ENCODE results near the gene NABP1. TPM values are rescaled to one million over a fixed set of nuclear protein-coding genes. Genes with fewer than 3 reads are reported as not detected.

The NABP1 gene
- total RNA-seq, 1 donor from 2014 or later = 3.3 TPM

DNA sequence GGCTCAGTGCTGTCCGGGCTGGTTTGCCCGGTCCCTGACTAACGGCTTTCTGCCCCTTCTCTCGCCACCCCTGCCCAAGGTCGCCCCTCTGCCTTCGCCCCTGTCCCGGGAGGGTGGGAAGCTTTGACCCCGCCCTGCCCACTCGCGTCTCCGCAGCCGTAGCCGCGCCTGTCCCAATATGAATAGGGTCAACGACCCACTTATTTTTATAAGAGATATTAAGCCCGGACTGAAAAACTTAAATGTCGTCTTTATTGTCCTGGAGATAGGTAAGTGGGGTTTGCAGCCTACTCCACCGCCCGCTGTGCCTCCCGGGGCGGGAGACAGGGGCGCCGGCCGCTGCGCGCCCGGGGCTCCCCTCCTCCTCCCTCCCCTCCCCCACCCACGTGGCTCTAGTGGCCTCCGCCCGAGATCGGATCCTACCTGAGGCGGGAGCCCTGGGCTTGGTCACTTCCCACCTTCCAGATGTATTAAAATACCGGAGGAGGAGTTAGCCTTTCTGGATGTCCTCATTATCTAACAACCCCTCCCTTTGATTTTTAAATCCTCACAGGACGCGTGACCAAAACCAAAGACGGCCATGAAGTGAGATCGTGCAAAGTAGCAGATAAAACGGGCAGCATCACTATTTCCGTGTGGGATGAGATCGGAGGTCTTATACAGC, 633 bp downstream of the NABP1 start:
- DNase-seq (ENCODE audit: low spot score in 2 of 2) = peak in 1 of 2 donors; percentile 26
- no peak for FAIRE-seq

DNA sequence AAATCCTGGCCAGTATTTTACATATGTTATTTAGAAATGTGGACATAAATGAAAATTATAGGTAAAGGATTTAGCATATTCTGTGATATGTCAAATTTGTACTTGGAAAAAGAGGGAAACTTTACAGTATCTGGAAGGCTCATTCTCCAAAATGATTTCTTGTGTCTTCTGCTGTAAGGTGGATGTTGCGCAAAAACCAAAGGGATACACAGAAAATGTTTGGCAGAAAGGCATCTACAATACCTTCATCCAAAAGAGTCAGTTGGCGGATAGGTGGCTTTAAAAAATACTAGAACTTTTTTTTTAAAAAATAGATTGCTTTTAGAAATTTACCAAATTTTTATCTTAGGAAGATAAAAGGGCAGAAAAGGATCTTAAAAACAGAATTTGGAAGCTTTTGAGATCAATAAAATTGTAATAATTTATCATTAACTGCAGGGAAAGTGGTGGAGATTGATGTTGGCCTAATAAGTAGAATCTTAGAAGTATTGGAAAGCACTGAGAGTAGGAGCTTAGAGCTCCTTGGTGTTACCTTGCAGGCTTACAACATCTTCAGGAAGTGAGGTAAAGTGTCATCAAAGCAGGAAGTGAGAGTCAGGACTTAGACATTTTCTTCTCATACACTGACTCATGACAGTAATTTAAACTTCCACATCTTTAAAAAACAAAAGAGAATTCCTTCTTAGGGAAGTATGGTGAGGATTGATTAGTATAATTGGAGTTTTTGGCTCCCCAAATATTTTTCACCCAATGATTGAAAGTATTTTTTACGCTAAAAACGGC, 2.1 kb downstream of the NABP1 start:
- FAIRE-seq (no peak), DNase-seq (ENCODE audit: low spot score in 2 of 2) (no peak)

DNA sequence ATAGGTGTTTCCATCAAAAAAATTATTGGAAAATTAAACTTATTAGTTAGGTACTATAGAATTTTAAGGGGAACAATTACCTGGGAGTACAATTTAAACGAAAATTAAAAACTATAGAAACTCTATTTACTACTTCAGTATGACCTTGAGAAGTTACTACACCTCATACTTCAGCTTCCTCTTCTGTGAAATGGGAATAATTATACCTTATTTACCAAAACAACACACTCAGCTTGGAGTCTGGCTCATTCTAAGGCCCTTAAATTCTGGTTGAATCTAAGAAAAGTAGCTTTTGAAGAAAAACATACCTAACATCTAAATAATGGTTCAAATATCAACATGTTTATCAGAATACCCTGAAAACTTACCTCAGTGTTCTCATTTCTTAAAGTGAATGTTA, 2.7 kb downstream of the NABP1 start:
- no peak for DNase-seq (ENCODE audit: low spot score in 2 of 2)
- no peak for FAIRE-seq

DNA sequence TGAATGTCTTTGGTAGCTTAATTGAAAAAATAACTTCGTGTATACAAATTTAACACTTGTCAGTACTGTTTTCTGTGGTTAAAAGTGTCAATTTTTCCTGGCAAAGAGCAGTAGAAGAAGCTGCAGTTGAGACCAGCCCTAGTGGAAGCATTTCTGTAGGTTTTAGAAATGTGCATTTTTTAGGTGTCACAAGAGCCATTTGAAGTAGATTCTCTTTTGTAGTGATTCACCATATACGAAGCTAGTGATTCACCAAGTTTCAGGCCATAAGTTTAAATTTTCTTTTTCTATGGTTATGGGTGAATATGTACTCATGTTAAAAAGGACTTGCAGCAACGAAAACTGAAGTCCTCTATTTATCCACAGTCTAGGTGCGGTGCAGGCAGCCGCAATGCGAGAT, 4.2 kb downstream of the NABP1 start:
- DNase-seq (ENCODE audit: low spot score in 2 of 2) (no peak), FAIRE-seq (no peak)

DNA sequence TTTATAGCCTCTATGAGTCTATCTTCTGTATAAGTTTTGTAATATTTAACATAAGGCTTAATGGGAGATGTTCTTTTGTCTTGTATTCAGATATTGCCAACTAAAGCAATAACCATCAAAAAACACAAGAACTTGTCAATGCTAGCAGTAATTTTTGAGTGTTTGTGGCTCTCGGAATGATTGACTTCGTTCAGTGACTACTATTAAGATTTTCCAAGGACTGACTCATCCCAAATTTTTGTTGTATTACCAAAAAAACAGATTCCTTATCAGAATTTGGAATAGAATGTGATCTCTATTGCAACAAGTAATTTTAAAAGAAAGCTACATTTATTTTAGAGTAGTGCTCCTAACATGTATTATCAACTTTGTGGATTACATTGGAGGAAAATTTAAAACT, 8.1 kb downstream of the NABP1 start:
- DNase-seq (ENCODE audit: low spot score in 2 of 2) (no peak), FAIRE-seq (no peak)

DNA sequence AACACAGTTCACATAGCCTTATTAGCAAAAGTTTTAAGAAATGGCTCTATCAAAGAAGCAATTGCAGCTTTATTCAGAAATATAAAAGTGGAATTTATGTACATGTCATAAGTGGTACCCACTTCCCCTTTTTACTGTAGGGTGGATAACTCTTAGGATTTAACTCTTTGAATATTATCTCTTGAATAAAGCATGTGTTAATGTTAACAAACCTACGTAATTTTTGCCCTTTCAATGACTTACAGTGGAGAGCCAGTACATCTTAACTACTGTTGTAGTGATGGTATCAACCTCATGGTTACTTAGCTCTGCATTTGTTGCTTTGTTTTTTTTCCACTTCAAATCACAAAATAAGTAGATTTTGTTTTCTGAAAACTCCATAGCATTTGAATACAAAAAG, 8.8 kb downstream of the NABP1 start:
- FAIRE-seq (no peak), DNase-seq (ENCODE audit: low spot score in 2 of 2) (no peak)

DNA sequence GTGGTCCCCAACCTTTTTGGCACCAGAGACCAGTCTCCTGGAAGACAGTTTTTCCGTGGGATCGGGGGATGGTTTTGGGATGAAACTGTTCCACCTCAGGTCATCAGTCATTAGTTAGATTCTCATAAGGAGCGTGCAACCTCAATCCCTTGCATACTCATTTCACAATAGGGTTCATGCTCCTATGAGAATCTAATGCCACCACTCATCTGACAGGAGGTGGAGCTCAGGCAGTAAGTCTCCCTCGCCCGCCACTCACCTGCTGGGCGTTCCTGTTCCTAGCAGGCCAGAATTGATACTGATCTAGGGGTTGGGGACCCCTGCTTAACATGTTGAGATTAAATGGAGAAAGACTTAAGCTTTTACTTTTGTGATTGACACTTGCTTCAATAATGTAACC, 9.9 kb downstream of the NABP1 start:
- DNase-seq (ENCODE audit: low spot score in 2 of 2) (no peak), FAIRE-seq (no peak)

DNA sequence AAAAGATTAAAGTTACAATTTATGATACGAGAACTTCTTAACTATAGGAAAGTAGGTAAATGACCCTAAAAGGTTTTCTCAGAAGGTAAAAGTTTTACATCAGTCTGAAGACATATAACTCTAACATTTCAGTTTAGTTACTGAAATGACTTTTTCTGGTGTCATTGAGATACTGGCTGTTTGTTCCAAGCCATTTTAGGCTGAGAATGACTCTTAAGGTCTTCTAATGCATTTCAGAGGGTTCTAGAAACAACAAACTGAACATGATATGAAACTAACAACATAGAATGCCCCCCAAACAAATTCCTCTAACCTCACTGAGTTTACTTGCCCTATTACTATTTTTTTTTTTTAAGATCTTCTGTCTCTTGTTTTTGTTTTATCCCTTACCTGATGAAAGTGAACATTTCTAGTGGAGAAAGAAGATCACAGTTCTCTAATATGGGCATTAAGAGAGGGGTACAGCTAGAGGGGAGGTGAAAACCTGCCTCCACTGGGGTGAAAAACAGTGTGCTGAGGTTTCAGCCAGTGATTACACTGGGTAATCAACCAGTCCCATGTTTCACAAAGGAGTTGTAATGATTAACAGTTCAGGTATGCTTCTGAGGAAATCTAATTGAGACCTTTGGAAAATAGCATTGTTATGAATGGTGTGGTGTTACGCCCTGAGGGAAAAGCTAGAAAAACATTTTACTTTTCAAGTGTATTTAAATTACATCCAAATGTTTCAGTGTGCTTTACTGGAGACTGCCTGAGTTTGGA, 11.2 kb downstream of the NABP1 start:
- DNase-seq (ENCODE audit: low spot score in 2 of 2) (no peak), FAIRE-seq (no peak)

DNA sequence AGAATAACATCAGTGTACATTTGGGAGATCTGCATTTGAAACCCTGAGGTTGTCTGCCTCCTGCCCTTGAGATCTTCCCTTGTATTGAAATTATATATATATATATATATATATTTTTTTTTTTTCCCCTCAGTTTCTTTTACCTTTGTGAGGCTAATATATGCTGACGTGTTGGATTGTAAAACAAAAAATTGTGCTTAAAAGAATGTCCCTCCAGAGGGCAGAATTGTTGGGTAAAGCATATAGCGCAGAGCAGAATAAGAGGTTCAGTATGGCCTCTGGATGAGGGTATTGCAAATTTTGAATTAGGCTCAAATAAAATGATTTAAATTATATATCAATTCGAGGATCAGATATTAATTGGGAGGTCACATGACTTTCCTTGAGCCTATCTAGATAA, 12.4 kb downstream of the NABP1 start:
- FAIRE-seq (no peak), DNase-seq (ENCODE audit: low spot score in 2 of 2) (no peak)

DNA sequence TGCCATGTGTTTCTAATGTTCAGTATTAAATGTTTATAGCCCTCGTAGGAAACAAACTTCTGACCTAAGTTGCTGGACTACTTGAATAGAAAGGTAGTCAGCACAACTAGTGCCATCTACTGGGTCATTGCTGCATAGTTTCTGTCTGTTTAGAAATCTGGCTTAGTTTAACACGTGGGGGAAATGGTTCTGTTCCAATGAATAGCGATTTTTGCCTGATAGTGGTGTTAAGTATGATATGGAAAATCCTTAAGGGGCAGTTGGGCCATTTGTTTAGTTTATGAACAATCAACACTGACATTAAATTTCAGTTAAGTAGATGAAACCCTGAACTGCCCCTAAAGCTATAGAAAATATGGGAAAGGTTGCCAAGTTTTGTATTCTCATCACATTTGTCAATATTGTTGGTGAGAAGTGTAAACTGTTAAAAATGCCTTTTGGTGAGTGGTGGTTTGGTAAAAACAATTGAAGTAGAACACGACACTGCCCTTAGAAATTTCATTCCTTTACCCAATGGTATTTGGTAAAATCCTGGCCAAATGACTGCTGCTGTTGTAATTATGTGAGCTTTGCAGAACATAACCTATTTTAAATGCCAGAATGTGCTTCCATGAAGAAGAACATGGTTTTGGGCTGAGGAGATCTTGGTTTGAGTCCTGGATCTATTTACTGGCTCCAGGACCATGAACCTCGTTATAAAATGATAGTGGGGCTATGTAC, 13.2 kb downstream of the NABP1 start:
- peak; percentile 64 for FAIRE-seq
- DNase-seq (ENCODE audit: low spot score in 2 of 2) = peak; percentile 45 to 47

DNA sequence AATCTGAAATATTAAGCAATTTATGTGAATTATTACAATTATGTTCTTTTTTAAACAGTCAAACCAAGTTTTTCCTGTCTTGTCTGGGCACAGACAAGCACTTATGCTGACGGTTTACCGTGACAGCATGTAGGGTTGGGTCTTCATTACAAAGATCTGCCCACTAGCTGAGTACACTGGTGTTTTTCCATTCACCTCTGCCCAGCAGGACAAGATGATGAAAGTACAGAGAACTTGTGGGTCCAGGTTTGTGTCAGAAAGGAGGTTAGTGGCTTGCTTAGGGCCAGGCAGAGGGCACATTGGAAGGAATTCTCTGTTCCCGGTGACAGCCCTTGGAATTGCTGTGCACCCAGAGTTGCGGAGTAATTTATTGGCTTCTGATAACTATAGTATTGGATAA, 14.0 kb downstream of the NABP1 start:
- no peak for DNase-seq (ENCODE audit: low spot score in 2 of 2)
- FAIRE-seq = no peak

DNA sequence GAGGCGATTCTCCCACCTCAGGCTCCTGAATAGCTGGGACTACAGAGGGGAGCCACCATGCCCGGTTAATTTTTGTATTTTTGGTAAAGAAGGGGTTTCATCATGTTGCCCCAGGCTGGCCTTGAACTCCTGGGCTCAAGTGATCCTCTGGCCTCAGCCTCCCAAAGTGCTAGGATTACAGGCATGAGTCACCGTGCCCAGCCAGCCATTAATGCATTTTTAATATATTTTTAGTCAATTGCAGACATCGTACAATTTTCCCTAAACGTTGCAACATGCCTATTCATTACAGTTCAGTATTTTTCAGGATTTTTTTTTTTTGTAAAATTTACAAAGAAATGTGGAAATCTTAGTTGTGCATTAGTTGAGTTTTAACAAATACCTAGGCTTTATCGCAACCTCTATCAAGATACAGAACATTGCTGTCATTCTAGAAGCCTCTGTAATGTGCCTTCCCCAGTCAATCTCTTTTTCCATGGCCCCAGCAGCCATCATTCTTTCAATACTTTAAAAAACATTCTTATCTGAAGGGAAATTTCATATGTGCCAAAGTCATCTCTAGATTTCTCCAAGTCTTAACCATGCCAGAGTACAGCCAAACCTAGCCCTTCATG, 14.7 kb downstream of the NABP1 start:
- DNase-seq (ENCODE audit: low spot score in 2 of 2) (no peak), FAIRE-seq (no peak)

DNA sequence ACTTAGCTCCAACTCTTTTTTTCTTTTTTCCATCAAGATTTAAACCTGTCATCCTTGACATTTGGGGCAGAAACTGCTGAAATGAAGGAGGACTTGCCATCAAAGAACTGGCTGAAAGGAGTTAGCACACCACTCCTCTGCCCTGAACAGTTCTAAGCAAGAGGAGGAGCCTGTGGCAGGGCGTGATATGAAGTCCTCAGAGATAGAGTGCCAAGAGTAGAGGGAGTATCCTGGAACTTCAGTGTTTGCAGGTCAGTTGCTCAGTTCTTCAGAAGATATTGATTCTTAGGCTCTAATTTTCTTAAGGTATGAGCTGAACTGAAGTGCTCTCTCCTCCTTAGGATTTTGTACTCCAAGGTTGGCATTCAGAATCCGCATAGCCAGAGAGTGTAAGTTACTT, 15.2 kb downstream of the NABP1 start:
- no peak for DNase-seq (ENCODE audit: low spot score in 2 of 2)
- no peak for FAIRE-seq

DNA sequence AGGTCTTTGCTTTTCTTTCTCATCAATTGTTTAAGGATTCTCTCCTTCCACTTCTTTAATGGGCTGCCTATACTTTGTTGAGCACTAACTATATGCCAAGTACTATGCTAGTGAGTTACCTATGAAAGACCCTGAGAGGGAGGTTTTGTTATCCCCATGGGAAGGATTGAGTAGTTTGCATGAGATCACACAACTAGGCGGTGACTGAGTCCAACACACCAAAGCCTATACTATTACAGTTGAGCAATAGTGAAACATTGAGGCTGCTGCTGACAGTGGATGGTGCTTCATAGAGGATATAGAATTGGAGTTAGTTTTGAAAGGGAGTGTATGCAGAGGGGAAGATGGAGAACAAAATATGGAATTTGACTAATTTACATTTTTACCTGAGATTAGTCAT, 15.8 kb downstream of the NABP1 start:
- no peak for DNase-seq (ENCODE audit: low spot score in 2 of 2)

DNA sequence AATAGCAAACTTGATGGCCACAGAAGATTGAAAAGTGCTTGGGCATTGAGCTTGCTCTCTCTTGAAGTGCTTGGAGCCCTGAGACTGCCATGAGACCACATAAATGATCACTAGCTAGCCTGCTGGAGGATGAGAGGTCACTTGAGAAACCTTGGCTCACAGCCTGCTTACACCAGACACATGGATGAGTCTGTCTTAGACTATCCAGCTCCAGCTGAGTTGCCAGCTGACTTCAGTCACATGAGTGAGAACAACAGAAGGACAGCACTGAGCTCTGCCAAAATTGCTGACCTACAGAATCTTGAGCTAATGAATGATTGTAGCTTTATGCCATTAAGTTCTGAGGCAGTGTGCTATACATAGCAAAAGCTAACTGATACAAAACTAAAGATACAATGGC, 18.1 kb downstream of the NABP1 start:
- DNase-seq (ENCODE audit: low spot score in 2 of 2) = no peak
- FAIRE-seq = no peak

More for the DNA sequence above, 15.8 kb downstream of the NABP1 start:
- FAIRE-seq = no peak

DNA sequence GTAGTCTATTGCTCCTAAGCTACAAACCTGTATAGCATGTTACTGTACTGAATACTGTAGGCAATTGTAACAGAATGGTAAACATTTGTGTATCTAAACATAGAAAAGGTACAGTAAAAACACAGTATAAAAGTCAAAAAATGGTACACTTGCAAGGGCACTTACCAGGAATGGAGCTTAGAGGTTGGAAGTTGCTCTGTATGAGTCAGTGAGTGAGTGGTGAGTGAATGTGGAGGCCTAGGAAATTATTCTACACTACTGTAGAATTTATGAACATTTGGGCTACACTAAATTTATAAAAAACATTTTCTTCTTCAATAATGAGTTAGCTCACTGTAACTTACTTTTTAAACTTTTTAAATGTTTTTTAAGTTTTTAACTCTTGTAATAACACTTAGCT, 19.0 kb downstream of the NABP1 start:
- FAIRE-seq (no peak), DNase-seq (ENCODE audit: low spot score in 2 of 2) (no peak)

DNA sequence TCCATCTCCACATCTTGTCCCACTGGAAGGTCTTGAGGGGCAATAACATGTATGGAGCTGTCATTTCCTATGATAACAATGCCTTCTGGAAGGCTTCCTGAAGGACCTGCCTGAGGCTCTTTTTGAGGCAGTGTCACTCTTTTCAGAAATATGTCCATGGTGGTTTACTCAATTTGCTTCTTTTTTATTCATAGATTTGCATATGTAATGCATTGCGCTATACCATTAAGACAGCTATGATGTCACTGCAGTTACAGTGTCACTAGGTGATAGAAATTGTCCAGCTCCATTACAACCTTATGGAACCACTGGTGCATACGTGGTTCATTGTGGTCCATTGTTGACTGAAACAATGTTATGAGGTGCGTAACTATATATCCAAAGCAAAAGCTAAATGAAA, 19.9 kb downstream of the NABP1 start:
- FAIRE-seq (no peak), DNase-seq (ENCODE audit: low spot score in 2 of 2) (no peak)

DNA sequence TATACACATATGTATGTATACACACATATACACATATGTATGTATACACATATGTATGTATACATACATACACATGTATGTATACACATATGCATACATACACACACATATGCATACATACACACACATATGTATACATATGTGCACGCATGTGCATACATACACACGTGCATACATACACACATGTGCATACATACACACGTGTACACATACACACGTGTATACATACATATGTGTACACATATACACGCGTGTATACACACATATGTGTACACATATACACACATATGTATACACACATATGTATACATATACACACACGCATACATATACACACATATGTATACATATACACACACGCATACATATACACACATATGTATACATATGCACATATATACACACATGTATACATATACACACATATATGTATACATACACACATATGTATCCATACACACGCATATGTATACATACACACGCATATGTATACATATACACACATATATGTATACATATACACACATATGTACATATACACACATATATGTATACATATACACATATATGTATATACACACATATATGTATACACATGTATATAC, 21.5 kb downstream of the NABP1 start:
- no peak for FAIRE-seq
- no peak for DNase-seq (ENCODE audit: low spot score in 2 of 2)

DNA sequence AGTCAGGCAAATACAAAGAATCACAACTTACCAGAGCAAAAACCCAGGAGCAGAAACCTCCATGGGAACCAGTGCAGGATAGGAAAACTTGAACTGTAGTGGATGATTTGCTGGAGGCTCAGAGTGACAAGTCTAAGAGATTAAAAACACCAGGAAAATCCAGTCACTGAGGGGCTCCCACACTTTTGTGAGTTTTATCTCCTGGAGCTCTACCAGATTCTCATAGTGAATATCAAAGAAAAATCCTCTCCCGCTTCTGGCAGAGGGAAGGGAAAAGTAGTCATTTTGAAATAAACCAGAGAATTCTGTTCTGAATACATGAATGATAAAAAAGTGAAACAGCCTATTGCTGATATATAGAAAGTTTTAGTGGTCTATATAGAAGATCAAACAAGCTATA, 23.1 kb downstream of the NABP1 start:
- no peak for FAIRE-seq
- DNase-seq (ENCODE audit: low spot score in 2 of 2) = no peak

DNA sequence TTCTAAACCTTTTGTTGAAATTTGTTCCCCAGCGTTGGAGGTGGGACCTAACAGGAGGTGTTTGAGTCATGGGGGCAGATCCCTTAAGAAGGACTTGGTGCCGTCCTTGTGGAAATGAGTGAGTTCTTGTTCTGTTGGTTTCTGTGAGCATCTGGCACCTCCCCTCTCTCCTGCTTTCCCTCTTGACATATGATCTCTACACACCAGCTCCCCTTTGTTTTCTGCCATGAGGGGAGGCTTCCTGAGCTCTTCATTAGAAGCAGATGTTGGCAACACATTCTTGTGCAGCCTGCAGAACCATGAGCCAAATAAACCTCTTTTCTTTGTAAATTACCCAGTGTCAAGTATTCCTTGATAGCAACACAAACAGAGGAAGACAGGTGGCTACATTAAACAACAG, 23.8 kb downstream of the NABP1 start:
- no peak for DNase-seq (ENCODE audit: low spot score in 2 of 2)

More for the DNA sequence above, 23.8 kb downstream of the NABP1 start:
- FAIRE-seq = no peak
